ENCODE results near the gene NOC2L.
"Not testable (repeated sequence)": the region's sequence is repeated elsewhere in the genome, so short reads cannot be mapped to it uniquely, and the experiment has no call there.

NOC2L gene

GRCh38 chr1:960363-961131 is 1.5 kb upstream of the NOC2L start, which contains the start of gene KLHL17:
KLHL17 (plus strand) TSS chr1:960584; CDS start chr1:960694, 110 bp downstream.
- peak in 1 of 2 experiments; percentile 59 for DNase-seq

- no peak for DNase-seq
Observed at GRCh38 chr1:959731-960362, 791 bp upstream of the NOC2L start.

GRCh38 chr1:956636-957035 is 2.4 kb downstream of the NOC2L start:
- no peak for DNase-seq

GRCh38 chr1:955474-955873 is 3.6 kb downstream of the NOC2L start:
- DNase-seq, result no peak

GRCh38 chr1:954927-955326 is 4.1 kb downstream of the NOC2L start:
- no peak for DNase-seq

- DNase-seq, result no peak
Observed at GRCh38 chr1:953524-954320, 5.3 kb downstream of the NOC2L start.

- DNase-seq, result no peak
Observed at GRCh38 chr1:952603-953002, 6.5 kb downstream of the NOC2L start.

- DNase-seq, result no peak
Observed at GRCh38 chr1:952201-952600, 6.9 kb downstream of the NOC2L start.

- no peak for DNase-seq
Observed at GRCh38 chr1:951364-951763, 7.7 kb downstream of the NOC2L start.

- no peak for DNase-seq
Observed at GRCh38 chr1:950881-951280, 8.2 kb downstream of the NOC2L start.

- DNase-seq, result no peak
Observed at GRCh38 chr1:950268-950667, 8.8 kb downstream of the NOC2L start.

- DNase-seq, result no peak
Observed at GRCh38 chr1:947958-948357, 11.1 kb downstream of the NOC2L start.

- not testable (repeated sequence) for DNase-seq
Observed at GRCh38 chr1:946811-947210, 12.2 kb downstream of the NOC2L start.

GRCh38 chr1:945688-946556 is 13.1 kb downstream of the NOC2L start:
- no peak for DNase-seq

GRCh38 chr1:944341-945325 is 14.4 kb downstream of the NOC2L start:
- DNase-seq, result peak; percentile 35 to 70

GRCh38 chr1:943545-944340 is 15.3 kb downstream of the NOC2L start:
- DNase-seq, result no peak

GRCh38 chr1:942864-943533 is 16.1 kb downstream of the NOC2L start:
- no peak for DNase-seq

GRCh38 chr1:942411-942821 is 16.6 kb downstream of the NOC2L start:
- no peak for DNase-seq

GRCh38 chr1:941588-942383 is 17.3 kb downstream of the NOC2L start:
- DNase-seq, result peak in 1 of 2 experiments; percentile 53
